SK-N-SH (cell line): ENCODE results near the gene IL22RA1. TPM values are rescaled to one million over a fixed set of nuclear protein-coding genes. Genes with fewer than 3 reads are reported as not detected.

Experiments used
- CTCF ChIA-PET: fragments of 300-600, 350-600 bp; formaldehyde crosslinking; extraction: SDS; loops from one replicate; lab custom pipeline; 2021; lab: Yijun Ruan, JAX
- POLR2A ChIA-PET: fragments of 350-600 bp; sonication (Branson Sonifier 250); formaldehyde crosslinking; extraction: SDS; loops from one replicate; lab custom pipeline; 2020; ENCODE audit warnings: antibody characterized with exemption, inconsistent platforms; lab: Yijun Ruan, JAX
- DNase-seq: peaks from one replicate; pipeline ENCODE4 v3.0.0; 2012
- H2AFZ ChIP-seq: fragments of 200-600 bp; sonication (generic); 2 replicates; pipeline ENCODE4 v1.8.1; 2016; ENCODE audit warnings: antibody characterized with exemption, mild to moderate bottlenecking, low read depth
- H3F3A ChIP-seq: fragments of 200-600 bp; sonication (generic); replicated peaks from 2 replicates; pipeline ENCODE3; 2016; ENCODE audit warnings: antibody characterized with exemption, mild to moderate bottlenecking; ENCODE audit not compliant: insufficient read depth
- H3K27ac ChIP-seq, 2 experiments: fragments of 200-500 bp in 1 of 2; fragments of 200-600 bp in 1 of 2; sonication (Bioruptor generic) in 1 of 2; sonication (generic), shearing (Covaris generic) in 1 of 2; 2 replicates each; pipeline versions ENCODE4 v1.5.1 to v1.6.1; 2014 to 2016; ENCODE audit warnings: low read depth in 2 of 2, inconsistent platforms in 1 of 2, low read length in 1 of 2, mild to moderate bottlenecking in 1 of 2, mixed read lengths in 1 of 2
- H3K27me3 ChIP-seq: fragments of 200-600 bp; sonication (generic), shearing (Covaris generic); 2 replicates; pipeline ENCODE4 v1.6.1; 2016; ENCODE audit warnings: mixed run types; ENCODE audit not compliant: insufficient read depth
- H3K36me3 ChIP-seq, 2 experiments: fragments of 200-500 bp in 1 of 2; fragments of 200-600 bp in 1 of 2; sonication (Bioruptor generic) in 1 of 2; sonication (generic) in 1 of 2; replicated peaks in 1 of 2; 2 replicates each; pipeline versions ENCODE3 to v1.5.1; 2014 to 2016; ENCODE audit warnings: low read length in 1 of 2, mild to moderate bottlenecking in 1 of 2; ENCODE audit not compliant: insufficient read depth in 2 of 2, control insufficient read depth in 1 of 2
- H3K4me1 ChIP-seq, 2 experiments: fragments of 200-500 bp in 1 of 2; fragments of 200-600 bp in 1 of 2; sonication (Bioruptor generic) in 1 of 2; sonication (generic), shearing (Covaris generic) in 1 of 2; 2 replicates each; pipeline versions ENCODE4 v1.5.1 to v1.6.1; 2014 to 2016; ENCODE audit warnings: low read depth in 1 of 2, low read length in 1 of 2, mixed run types in 1 of 2; ENCODE audit not compliant: insufficient read depth in 2 of 2, control insufficient read depth in 1 of 2
- H3K4me2 ChIP-seq: fragments of 200-600 bp; sonication (generic), shearing (Covaris generic); 2 replicates; pipeline ENCODE4 v1.6.1; 2017; ENCODE audit warnings: mixed run types
- H3K4me3 ChIP-seq, 2 experiments: fragments of 200-500 bp in 1 of 2; fragments of 200-600 bp in 1 of 2; sonication (Bioruptor generic) in 1 of 2; sonication (generic), shearing (Covaris generic) in 1 of 2; 2 replicates each; pipeline versions ENCODE4 v1.5.1 to v1.8.1; 2014 to 2016; ENCODE audit warnings: low read depth in 2 of 2, inconsistent platforms in 1 of 2, low read length in 1 of 2, mild to moderate bottlenecking in 1 of 2, mixed read lengths in 1 of 2, moderate library complexity in 1 of 2
- H3K79me2 ChIP-seq: fragments of 200-600 bp; sonication (generic); 2 replicates; pipeline ENCODE4 v1.8.1; 2017; ENCODE audit warnings: mild to moderate bottlenecking; ENCODE audit not compliant: insufficient read depth
- H3K9ac ChIP-seq: fragments of 200-600 bp; sonication (generic); 2 replicates; pipeline ENCODE4 v1.6.1; 2017; ENCODE audit warnings: mixed run types
- H3K9me2 ChIP-seq: fragments of 200-600 bp; sonication (generic); 2 replicates; pipeline ENCODE4 v1.6.1; 2017; ENCODE audit warnings: mixed run types
- H3K9me3 ChIP-seq: fragments of 200-600 bp; sonication (generic); 2 replicates; pipeline ENCODE4 v1.6.1; 2017; ENCODE audit warnings: mixed run types, mild to moderate bottlenecking, moderate library complexity
- H4K20me1 ChIP-seq: fragments of 200-600 bp; sonication (generic); 2 replicates; pipeline ENCODE4 v1.6.1; 2017; ENCODE audit warnings: mild to moderate bottlenecking, mixed run types; ENCODE audit not compliant: insufficient read depth
- EP300 ChIP-seq, 2 experiments: IDR thresholded peaks; 2 replicates each; pipeline versions ENCODE4 v1.4.0 to v1.6.1; 2012; ENCODE audit warnings: borderline replicate concordance in 1 of 2, low read depth in 1 of 2, low read length in 1 of 2
- EZH2phosphoT487 ChIP-seq: fragments of 200-600 bp; sonication (generic); IDR thresholded peaks from 2 replicates; pipeline ENCODE4 v1.6.1; 2017; ENCODE audit warnings: low read depth, mixed run types, mild to moderate bottlenecking, antibody characterized with exemption, moderate library complexity, borderline replicate concordance
- FOSL2 ChIP-seq: IDR thresholded peaks from 2 replicates; pipeline ENCODE4 v1.4.0; 2012; ENCODE audit warnings: low read depth, mild to moderate bottlenecking, moderate library complexity, borderline replicate concordance
- FOXM1 ChIP-seq: IDR thresholded peaks from 2 replicates; pipeline ENCODE4 v1.4.0; 2012; ENCODE audit warnings: low read depth, mild to moderate bottlenecking
- GABPA ChIP-seq: IDR thresholded peaks from 2 replicates; pipeline ENCODE4 v1.4.0; 2012; ENCODE audit warnings: low read depth, mild to moderate bottlenecking
- MXI1 ChIP-seq: IDR thresholded peaks from 2 replicates; pipeline ENCODE4 v1.6.1; 2012; ENCODE audit warnings: mild to moderate bottlenecking, low read depth, low read length, improper control_type of control experiment
- NFIC ChIP-seq: IDR thresholded peaks from 2 replicates; pipeline ENCODE4 v1.4.0; 2012; ENCODE audit warnings: borderline replicate concordance
- POLR2AphosphoS5 ChIP-seq: IDR thresholded peaks from 2 replicates; pipeline ENCODE4 v1.6.1; 2012; ENCODE audit warnings: low read depth, low read length
- RCOR1 ChIP-seq: fragments of 150-350 bp; IDR thresholded peaks from 2 replicates; pipeline ENCODE4 v1.6.1; 2017; ENCODE audit warnings: antibody characterized with exemption, low read length
- RFX5 ChIP-seq: IDR thresholded peaks from 2 replicates; pipeline ENCODE4 v1.6.1; 2012; ENCODE audit warnings: mild to moderate bottlenecking, improper control_type of control experiment, low read length
- RXRA ChIP-seq: IDR thresholded peaks from 2 replicates; pipeline ENCODE4 v1.4.0; 2012; ENCODE audit warnings: low read depth, mild to moderate bottlenecking, borderline replicate concordance
- polyA plus RNA-seq, 3 experiments: library from polyadenylated mRNA; depleted of rRNA; stranded (reverse); fragments of >200 nt; gene quantifications; 2 replicates each; pipeline ENCODE4 v1.2.3, GENCODE V29; 2012
- TF ChIP-seq, protein P1 (sequence below): IDR thresholded peaks from 2 replicates; pipeline ENCODE4 v1.6.1; 2012; ENCODE audit warnings: mild to moderate bottlenecking, low read depth, low read length, moderate library complexity
- TF ChIP-seq, protein P2 (sequence below): fragments of 150-350 bp; IDR thresholded peaks from 2 replicates; pipeline ENCODE4 v1.6.1; 2016; ENCODE audit warnings: mild to moderate bottlenecking, low read depth, low read length
- TF ChIP-seq, protein P3 (sequence below): fragments of 150-350 bp; IDR thresholded peaks from 2 replicates; pipeline ENCODE4 v1.6.1; 2017; ENCODE audit warnings: antibody characterized with exemption, low read length, low read depth, borderline replicate concordance
- TF ChIP-seq, protein P4 (sequence below): fragments of 200-600 bp; sonication (generic); IDR thresholded peaks from 2 replicates; pipeline ENCODE4 v1.6.1; 2017; ENCODE audit warnings: antibody characterized with exemption, mild to moderate bottlenecking, moderate library complexity
- TF ChIP-seq, protein P5 (sequence below): IDR thresholded peaks from 2 replicates; pipeline ENCODE4 v1.4.0; 2012; ENCODE audit warnings: low read depth
- TF ChIP-seq, protein P6 (sequence below): IDR thresholded peaks from 2 replicates; pipeline ENCODE4; 2012
- TF ChIP-seq, protein P7 (sequence below): IDR thresholded peaks from 2 replicates; pipeline ENCODE4 v1.4.0; 2012; ENCODE audit warnings: low read depth, borderline replicate concordance

IL22RA1 gene
- polyA plus RNA-seq, 1 of the 3 experiments (the other 2 are of a cell fraction) = 0.03 TPM

DNA sequence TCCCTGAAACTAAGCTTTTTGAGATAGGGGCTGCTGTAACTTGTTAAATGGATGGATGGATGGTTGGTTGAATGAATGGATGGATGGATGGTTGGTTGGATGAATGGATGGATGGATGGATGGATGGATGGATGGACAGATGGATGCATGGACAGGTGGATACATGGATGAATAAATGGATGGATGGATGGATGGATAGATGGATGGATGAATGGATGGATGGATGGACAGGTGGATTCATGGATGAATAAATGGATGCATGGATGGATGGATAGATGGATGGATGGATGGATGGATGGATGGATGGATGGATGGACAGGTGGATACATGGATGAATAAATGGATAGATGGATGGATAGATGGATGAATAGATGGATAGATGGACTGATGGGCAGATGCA lies 57.9 kb downstream of the IL22RA1 start:
- H3K27ac ChIP-seq = no peak overlapping the region
- TF ChIP-seq, protein P1, sequence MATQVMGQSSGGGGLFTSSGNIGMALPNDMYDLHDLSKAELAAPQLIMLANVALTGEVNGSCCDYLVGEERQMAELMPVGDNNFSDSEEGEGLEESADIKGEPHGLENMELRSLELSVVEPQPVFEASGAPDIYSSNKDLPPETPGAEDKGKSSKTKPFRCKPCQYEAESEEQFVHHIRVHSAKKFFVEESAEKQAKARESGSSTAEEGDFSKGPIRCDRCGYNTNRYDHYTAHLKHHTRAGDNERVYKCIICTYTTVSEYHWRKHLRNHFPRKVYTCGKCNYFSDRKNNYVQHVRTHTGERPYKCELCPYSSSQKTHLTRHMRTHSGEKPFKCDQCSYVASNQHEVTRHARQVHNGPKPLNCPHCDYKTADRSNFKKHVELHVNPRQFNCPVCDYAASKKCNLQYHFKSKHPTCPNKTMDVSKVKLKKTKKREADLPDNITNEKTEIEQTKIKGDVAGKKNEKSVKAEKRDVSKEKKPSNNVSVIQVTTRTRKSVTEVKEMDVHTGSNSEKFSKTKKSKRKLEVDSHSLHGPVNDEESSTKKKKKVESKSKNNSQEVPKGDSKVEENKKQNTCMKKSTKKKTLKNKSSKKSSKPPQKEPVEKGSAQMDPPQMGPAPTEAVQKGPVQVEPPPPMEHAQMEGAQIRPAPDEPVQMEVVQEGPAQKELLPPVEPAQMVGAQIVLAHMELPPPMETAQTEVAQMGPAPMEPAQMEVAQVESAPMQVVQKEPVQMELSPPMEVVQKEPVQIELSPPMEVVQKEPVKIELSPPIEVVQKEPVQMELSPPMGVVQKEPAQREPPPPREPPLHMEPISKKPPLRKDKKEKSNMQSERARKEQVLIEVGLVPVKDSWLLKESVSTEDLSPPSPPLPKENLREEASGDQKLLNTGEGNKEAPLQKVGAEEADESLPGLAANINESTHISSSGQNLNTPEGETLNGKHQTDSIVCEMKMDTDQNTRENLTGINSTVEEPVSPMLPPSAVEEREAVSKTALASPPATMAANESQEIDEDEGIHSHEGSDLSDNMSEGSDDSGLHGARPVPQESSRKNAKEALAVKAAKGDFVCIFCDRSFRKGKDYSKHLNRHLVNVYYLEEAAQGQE = no peak
- TF ChIP-seq, protein P2, sequence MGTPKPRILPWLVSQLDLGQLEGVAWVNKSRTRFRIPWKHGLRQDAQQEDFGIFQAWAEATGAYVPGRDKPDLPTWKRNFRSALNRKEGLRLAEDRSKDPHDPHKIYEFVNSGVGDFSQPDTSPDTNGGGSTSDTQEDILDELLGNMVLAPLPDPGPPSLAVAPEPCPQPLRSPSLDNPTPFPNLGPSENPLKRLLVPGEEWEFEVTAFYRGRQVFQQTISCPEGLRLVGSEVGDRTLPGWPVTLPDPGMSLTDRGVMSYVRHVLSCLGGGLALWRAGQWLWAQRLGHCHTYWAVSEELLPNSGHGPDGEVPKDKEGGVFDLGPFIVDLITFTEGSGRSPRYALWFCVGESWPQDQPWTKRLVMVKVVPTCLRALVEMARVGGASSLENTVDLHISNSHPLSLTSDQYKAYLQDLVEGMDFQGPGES = no peak
- no peak for TF ChIP-seq RCOR1
- TF ChIP-seq RXRA = no peak
- TF ChIP-seq, protein P3, sequence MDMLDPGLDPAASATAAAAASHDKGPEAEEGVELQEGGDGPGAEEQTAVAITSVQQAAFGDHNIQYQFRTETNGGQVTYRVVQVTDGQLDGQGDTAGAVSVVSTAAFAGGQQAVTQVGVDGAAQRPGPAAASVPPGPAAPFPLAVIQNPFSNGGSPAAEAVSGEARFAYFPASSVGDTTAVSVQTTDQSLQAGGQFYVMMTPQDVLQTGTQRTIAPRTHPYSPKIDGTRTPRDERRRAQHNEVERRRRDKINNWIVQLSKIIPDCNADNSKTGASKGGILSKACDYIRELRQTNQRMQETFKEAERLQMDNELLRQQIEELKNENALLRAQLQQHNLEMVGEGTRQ = no peak
- no peak for TF ChIP-seq EP300 (IDR thresholded peaks at IDR 0.05; ENCODE audit: borderline replicate concordance in 1 of 2, low read depth in 1 of 2, low read length in 1 of 2)
- TF ChIP-seq, protein P4, sequence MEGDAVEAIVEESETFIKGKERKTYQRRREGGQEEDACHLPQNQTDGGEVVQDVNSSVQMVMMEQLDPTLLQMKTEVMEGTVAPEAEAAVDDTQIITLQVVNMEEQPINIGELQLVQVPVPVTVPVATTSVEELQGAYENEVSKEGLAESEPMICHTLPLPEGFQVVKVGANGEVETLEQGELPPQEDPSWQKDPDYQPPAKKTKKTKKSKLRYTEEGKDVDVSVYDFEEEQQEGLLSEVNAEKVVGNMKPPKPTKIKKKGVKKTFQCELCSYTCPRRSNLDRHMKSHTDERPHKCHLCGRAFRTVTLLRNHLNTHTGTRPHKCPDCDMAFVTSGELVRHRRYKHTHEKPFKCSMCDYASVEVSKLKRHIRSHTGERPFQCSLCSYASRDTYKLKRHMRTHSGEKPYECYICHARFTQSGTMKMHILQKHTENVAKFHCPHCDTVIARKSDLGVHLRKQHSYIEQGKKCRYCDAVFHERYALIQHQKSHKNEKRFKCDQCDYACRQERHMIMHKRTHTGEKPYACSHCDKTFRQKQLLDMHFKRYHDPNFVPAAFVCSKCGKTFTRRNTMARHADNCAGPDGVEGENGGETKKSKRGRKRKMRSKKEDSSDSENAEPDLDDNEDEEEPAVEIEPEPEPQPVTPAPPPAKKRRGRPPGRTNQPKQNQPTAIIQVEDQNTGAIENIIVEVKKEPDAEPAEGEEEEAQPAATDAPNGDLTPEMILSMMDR = no peak
- no peak for TF ChIP-seq NFIC
- no peak for TF ChIP-seq GABPA
- TF ChIP-seq, protein P5, sequence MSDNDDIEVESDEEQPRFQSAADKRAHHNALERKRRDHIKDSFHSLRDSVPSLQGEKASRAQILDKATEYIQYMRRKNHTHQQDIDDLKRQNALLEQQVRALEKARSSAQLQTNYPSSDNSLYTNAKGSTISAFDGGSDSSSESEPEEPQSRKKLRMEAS = no peak
- TF ChIP-seq POLR2AphosphoS5 = no peak
- no peak for TF ChIP-seq RFX5
- TF ChIP-seq, protein P6, sequence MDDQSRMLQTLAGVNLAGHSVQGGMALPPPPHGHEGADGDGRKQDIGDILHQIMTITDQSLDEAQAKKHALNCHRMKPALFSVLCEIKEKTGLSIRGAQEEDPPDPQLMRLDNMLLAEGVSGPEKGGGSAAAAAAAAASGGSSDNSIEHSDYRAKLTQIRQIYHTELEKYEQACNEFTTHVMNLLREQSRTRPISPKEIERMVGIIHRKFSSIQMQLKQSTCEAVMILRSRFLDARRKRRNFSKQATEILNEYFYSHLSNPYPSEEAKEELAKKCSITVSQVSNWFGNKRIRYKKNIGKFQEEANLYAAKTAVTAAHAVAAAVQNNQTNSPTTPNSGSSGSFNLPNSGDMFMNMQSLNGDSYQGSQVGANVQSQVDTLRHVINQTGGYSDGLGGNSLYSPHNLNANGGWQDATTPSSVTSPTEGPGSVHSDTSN = no peak
- no peak for TF ChIP-seq EZH2phosphoT487
- TF ChIP-seq, protein P7, sequence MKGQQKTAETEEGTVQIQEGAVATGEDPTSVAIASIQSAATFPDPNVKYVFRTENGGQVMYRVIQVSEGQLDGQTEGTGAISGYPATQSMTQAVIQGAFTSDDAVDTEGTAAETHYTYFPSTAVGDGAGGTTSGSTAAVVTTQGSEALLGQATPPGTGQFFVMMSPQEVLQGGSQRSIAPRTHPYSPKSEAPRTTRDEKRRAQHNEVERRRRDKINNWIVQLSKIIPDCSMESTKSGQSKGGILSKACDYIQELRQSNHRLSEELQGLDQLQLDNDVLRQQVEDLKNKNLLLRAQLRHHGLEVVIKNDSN = no peak
- no peak for TF ChIP-seq FOXM1
- TF ChIP-seq MXI1 = no peak
- TF ChIP-seq FOSL2 = no peak
- TF ChIP-seq, all 33 proteins: peak for 0
- Histone ChIP-seq H3K4me3 (no peak overlapping the region), H3K9me2 (no peaks in the 10 kb centered on the region), H3K9me3 (no peaks in the 10 kb centered on the region), H3K36me3 (no peaks in the 10 kb centered on the region), H4K20me1 (no peaks in the 10 kb centered on the region), H2AFZ (no peak overlapping the region), H3K4me1 (no peaks in the 10 kb centered on the region; a peak in 1 of 4 replicates), H3K79me2 (no peaks in the 10 kb centered on the region), H3K4me2 (no peak overlapping the region), H3K27me3 (no peaks in the 10 kb centered on the region), H3F3A (no peaks in the 10 kb centered on the region), H3K9ac (no peak overlapping the region)
- POLR2A ChIA-PET = no interaction called here
- DNase-seq = no peak
- CTCF ChIA-PET = interaction anchor here (1.5 to 5.1 kb wide), 3 partner anchors 14 to 307 kb away, joined by 4 to 27 read pairs (median 6); no protein-coding TSS in a partner anchor
